Measurements from ENCODE around the gene ERN2. TPM values are rescaled to one million over a fixed set of nuclear protein-coding genes. Genes with fewer than 3 reads are reported as not detected.

The ERN2 gene
- total and polyA plus RNA-seq, 9 of the 15 experiments (the other 6 are each of a cell fraction or from before 2014, with no cell fraction given): 0.07 to 1.5 (median 0.51) TPM; not detected in 3

- TF ChIP-seq ZNF280B (CRISPR knock-in tag; IDR thresholded peaks at IDR 0.05) (no peak), NR4A1 (CRISPR knock-in tag; IDR thresholded peaks at IDR 0.05) (no peak), NR4A1 (tag; IDR thresholded peaks at IDR 0.05) (no peak), SLC30A9 (CRISPR knock-in tag; IDR thresholded peaks at IDR 0.05) (no peak), JUNB (CRISPR knock-in tag; conservative IDR thresholded peaks at IDR 0.05) (no peak), MYC (IDR thresholded peaks at IDR 0.05; ENCODE audit: low read depth, low read length) (peak; percentile 54; the same call in 1 of the 2 replicates), MYC (CRISPR knock-in tag; IDR thresholded peaks at IDR 0.05; ENCODE audit: borderline replicate concordance, low read depth) (no peak), BRF2 (IDR thresholded peaks at IDR 0.05; ENCODE audit: borderline replicate concordance, insufficient read depth, insufficient read length) (no peak), RFX7 (CRISPR knock-in tag; IDR thresholded peaks at IDR 0.05) (no peak), TFAP4 (CRISPR knock-in tag; IDR thresholded peaks at IDR 0.05; ENCODE audit: borderline replicate concordance) (no peak), BRF1 (IDR thresholded peaks at IDR 0.05; ENCODE audit: borderline replicate concordance, extremely low read depth, insufficient read length) (no peak), HMGXB4 (CRISPR knock-in tag; IDR thresholded peaks at IDR 0.05) (no peak; the same call in 1 of the 2 replicates), HNRNPLL (IDR thresholded peaks at IDR 0.05; ENCODE audit: low read depth, low read length, poor library complexity, severe bottlenecking) (no peak), TRIM28 (IDR thresholded peaks at IDR 0.05) (no peak), FOXP1 (CRISPR knock-in tag; IDR thresholded peaks at IDR 0.05) (peak; percentile 82), TAF9B (IDR thresholded peaks at IDR 0.05; ENCODE audit: partially characterized antibody) (peak; percentile 52), THAP7 (CRISPR knock-in tag; IDR thresholded peaks at IDR 0.05) (no peak), ZNF398 (CRISPR knock-in tag; IDR thresholded peaks at IDR 0.05) (no peak), HNRNPH1 (optimal IDR thresholded peaks at IDR 0.05; ENCODE audit: low read depth, low read length) (no peak), ZNF41 (CRISPR knock-in tag; conservative IDR thresholded peaks at IDR 0.05) (no peak)
These were observed 33.6 kb downstream of the ERN2 start (continued) for GRCh38 chr16:23679274-23679985.
